Skeletal muscle satellite cell (primary cell): Measurements from ENCODE around the gene SCYL1.

Source experiments
- H3K27me3 ChIP-seq: 2 replicates; pipeline ENCODE4 v1.7.0; 2013; ENCODE audit warnings: low read length; ENCODE audit not compliant: control insufficient read depth, insufficient read depth
- H3K36me3 ChIP-seq: 2 replicates; pipeline ENCODE4 v1.7.0; 2013; ENCODE audit warnings: mild to moderate bottlenecking, control low read depth, low read length; ENCODE audit not compliant: insufficient read depth
- H3K4me1 ChIP-seq: 2 replicates; pipeline ENCODE4 v1.7.0; 2013; ENCODE audit warnings: low read length; ENCODE audit not compliant: control insufficient read depth, insufficient read depth
- H3K4me2 ChIP-seq: 2 replicates; pipeline ENCODE4 v1.7.0; 2013; ENCODE audit warnings: mild to moderate bottlenecking, low read length
- H3K4me3 ChIP-seq: 2 replicates; pipeline ENCODE4 v1.7.0; 2013; ENCODE audit warnings: low read length
- H3K9ac ChIP-seq: 2 replicates; pipeline ENCODE4 v1.7.0; 2013; ENCODE audit warnings: mild to moderate bottlenecking, low read depth, low read length, moderate library complexity
- H3K9me3 ChIP-seq: replicated peaks from 2 replicates; pipeline ENCODE4 v1.7.0; 2013; ENCODE audit warnings: mild to moderate bottlenecking, control low read depth, low read length

Gene SCYL1

DNA sequence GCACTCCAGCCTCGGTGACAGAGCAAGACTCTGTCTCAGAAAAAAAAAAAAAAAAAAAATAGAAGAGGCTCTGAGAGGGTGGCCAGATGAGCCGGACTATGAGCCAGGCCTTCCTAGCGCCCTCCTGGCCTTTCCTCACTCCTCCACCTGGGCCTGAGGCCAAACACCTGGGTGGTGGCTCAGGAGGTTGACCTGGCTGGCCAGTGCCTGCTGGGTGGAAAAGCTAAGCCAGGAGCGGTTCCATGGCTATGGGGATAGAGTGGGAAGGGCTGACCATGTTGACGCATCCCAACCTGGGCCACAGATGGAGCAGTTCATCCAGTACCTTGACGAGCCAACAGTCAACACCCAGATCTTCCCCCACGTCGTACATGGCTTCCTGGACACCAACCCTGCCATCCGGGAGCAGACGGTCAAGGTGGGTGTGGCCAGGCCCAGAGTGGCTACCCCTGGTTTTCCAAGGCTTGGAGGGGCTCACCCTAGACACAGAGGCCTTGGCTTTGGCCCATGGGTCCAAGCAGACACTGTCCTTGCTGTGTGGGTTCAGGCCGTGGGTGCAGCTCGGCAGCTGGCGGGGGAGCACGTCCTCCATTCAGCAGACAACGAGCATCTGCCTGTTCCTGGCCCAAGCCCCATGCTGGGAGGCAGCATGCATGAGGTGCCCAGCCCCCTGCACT is 7.6 kb downstream of the SCYL1 start:
- H3K4me1 ChIP-seq: no peaks in the 10 kb centered on the region
- no peaks in the 10 kb centered on the region for H3K27me3 ChIP-seq
- H3K4me3 ChIP-seq: no peak overlapping the region
- H3K36me3 ChIP-seq: peaks cover 77% of the 10 kb centered on the region
- H3K4me2 ChIP-seq: no peak overlapping the region
- H3K9me3 ChIP-seq: no peaks in the 10 kb centered on the region
- no peak overlapping the region for H3K9ac ChIP-seq

GRCh38 chr11:65535102-65535501 is 10.2 kb downstream of the SCYL1 start:
- no peak overlapping the region for H3K9ac ChIP-seq
- peaks cover 8% of the 10 kb centered on the region for H3K4me1 ChIP-seq
- peaks cover 74% of the 10 kb centered on the region for H3K36me3 ChIP-seq
- no peak overlapping the region for H3K4me3 ChIP-seq
- no peaks in the 10 kb centered on the region for H3K9me3 ChIP-seq
- H3K4me2 ChIP-seq: no peak overlapping the region
- H3K27me3 ChIP-seq: no peaks in the 10 kb centered on the region

GRCh38 chr11:65536412-65537295 is 11.8 kb downstream of the SCYL1 start:
- H3K9ac ChIP-seq: no peak overlapping the region
- no peaks in the 10 kb centered on the region for H3K9me3 ChIP-seq
- H3K36me3 ChIP-seq: peaks cover 66% of the 10 kb centered on the region
- H3K4me2 ChIP-seq: no peak overlapping the region
- H3K27me3 ChIP-seq: no peaks in the 10 kb centered on the region
- no peak overlapping the region for H3K4me3 ChIP-seq
- peaks cover 22% of the 10 kb centered on the region for H3K4me1 ChIP-seq

- peaks cover 23% of the 10 kb centered on the region for H3K4me1 ChIP-seq
- peaks cover 68% of the 10 kb centered on the region for H3K36me3 ChIP-seq
- no peaks in the 10 kb centered on the region for H3K9me3 ChIP-seq
- H3K9ac ChIP-seq: no peak overlapping the region
- H3K27me3 ChIP-seq: no peaks in the 10 kb centered on the region
- H3K4me2 ChIP-seq: no peak overlapping the region
- no peak overlapping the region for H3K4me3 ChIP-seq
These were observed 12.4 kb downstream of the SCYL1 start for GRCh38 chr11:65537296-65537597.

DNA sequence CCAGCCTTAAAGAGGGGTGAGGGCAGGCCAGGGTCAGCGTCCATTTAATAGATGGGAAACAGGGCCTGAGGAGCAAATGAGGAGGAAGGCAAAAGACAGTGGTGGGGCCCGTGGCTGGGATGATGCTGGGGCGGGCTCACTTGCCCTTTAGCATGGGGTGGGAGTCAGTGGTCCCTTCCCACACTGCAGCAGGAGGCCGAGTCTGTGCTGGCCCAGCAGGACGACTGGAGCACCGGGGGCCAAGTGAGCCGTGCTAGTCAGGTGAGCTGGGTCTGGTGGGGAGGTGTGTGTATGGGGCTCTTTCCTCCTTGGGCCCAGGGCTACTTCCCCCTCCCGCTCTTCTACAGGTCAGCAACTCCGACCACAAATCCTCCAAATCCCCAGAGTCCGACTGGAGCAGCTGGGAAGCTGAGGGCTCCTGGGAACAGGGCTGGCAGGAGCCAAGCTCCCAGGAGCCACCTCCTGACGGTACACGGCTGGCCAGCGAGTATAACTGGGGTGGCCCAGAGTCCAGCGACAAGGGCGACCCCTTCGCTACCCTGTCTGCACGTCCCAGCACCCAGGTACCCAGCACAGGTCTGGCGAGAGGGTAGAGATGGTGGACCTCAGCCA is 12.8 kb downstream of the SCYL1 start:
- H3K9ac ChIP-seq: no peak overlapping the region
- H3K4me1 ChIP-seq: peaks cover 23% of the 10 kb centered on the region
- H3K9me3 ChIP-seq: no peaks in the 10 kb centered on the region
- no peaks in the 10 kb centered on the region for H3K27me3 ChIP-seq
- H3K36me3 ChIP-seq: peaks cover 66% of the 10 kb centered on the region
- no peak overlapping the region for H3K4me2 ChIP-seq
- H3K4me3 ChIP-seq: no peak overlapping the region

DNA sequence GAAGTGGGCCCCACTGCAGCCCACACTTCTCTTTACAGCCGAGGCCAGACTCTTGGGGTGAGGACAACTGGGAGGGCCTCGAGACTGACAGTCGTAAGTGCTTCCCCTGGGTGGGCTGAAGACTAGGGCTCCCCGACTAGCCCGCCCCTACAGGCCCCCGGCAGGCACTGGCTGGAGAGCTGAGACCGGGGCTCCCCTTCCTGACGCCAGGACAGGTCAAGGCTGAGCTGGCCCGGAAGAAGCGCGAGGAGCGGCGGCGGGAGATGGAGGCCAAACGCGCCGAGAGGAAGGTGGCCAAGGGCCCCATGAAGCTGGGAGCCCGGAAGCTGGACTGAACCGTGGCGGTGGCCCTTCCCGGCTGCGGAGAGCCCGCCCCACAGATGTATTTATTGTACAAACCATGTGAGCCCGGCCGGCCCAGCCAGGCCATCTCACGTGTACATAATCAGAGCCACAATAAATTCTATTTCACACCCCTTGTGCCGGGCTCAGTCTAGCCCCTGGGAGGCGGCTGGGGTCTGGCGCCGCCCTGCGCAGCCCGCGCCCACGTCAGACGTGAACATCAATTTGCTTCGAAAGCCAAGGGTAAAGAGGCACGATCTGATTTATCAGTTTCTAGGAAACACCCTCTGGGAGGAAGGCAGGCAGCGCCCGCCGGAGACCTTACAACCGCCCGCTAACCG is 13.5 kb downstream of the SCYL1 start:
- H3K9ac ChIP-seq: no peak overlapping the region
- no peak overlapping the region for H3K4me3 ChIP-seq
- no peak overlapping the region for H3K4me2 ChIP-seq
- peaks cover 23% of the 10 kb centered on the region for H3K4me1 ChIP-seq
- H3K27me3 ChIP-seq: no peaks in the 10 kb centered on the region
- no peaks in the 10 kb centered on the region for H3K9me3 ChIP-seq
- H3K36me3 ChIP-seq: peaks cover 66% of the 10 kb centered on the region

GRCh38 chr11:65538915-65539743 is 14.2 kb downstream of the SCYL1 start:
- H3K4me3 ChIP-seq: peak overlapping the region; percentile 77
- H3K27me3 ChIP-seq: no peaks in the 10 kb centered on the region
- peaks cover 23% of the 10 kb centered on the region for H3K4me1 ChIP-seq
- peak overlapping the region; percentile 85 for H3K4me2 ChIP-seq
- H3K9me3 ChIP-seq: no peaks in the 10 kb centered on the region
- H3K36me3 ChIP-seq: peaks cover 66% of the 10 kb centered on the region
- H3K9ac ChIP-seq: no peak overlapping the region

GRCh38 chr11:65539744-65540289 is 14.9 kb downstream of the SCYL1 start:
- Histone ChIP-seq H3K4me1 (peaks cover 23% of the 10 kb centered on the region), H3K27me3 (no peaks in the 10 kb centered on the region), H3K9me3 (no peaks in the 10 kb centered on the region), H3K4me3 (peak overlapping the region; percentile 77), H3K9ac (peak overlapping the region; percentile 43), H3K4me2 (peak overlapping the region; percentile 85), H3K36me3 (peaks cover 71% of the 10 kb centered on the region)

DNA sequence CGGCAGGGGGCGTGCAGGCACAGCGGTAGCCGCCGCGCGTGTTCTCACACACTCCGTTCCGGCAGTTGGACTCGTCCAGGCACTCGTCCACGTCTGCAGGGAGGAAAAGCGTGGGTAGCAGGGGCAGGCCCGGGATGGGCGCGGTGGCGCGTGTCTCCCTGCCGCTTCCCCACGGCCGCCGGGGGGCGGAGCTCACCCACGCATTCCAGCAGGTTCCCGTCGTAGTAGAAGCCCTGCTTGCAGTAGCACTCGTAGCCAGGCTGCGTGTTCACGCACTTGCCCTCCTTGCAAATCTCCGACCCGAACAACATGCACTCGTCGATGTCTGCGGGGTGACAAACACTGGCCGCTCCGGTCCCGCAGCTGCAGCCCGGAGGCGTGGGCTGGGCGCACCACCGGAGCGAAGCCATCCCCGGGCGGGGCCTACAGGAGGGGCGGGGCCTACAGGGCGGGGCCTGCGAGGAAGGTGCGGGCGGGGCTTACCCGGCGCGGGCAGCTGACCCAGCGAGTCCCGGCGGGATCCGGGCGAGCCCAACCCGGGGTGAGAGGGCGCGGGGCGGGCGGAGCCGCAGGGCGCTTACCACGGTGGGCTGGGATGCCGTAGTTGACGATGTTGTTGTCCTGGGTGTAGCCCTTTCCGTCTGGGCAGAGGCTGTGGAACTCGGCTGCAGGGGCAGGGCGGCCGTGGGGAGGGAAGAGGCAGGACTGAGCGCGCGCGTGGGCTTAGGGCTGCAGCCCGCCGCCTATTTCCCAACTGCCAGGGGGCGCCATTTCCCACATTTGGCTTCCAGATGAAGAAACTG is 15.6 kb downstream of the SCYL1 start:
- Histone ChIP-seq H3K27me3 (no peaks in the 10 kb centered on the region), H3K9ac (peak overlapping the region; percentile 52), H3K4me1 (peaks cover 23% of the 10 kb centered on the region), H3K36me3 (peaks cover 71% of the 10 kb centered on the region), H3K4me2 (peak overlapping the region; percentile 85), H3K9me3 (no peaks in the 10 kb centered on the region), H3K4me3 (peak overlapping the region; percentile 77)
